Measurements from ENCODE around the gene ZKSCAN7. TPM values are rescaled to one million over a fixed set of nuclear protein-coding genes. Genes with fewer than 3 reads are reported as not detected.

Gene ZKSCAN7
- total and polyA plus RNA-seq, 2 of the 8 experiments (the other 6 are each of a cell fraction or from before 2014, with no cell fraction given): 5.5 to 8.5 TPM

- TF ChIP-seq CHD7 (IDR thresholded peaks at IDR 0.05; ENCODE audit: insufficient replicate concordance, low read length) (no peak), SIN3A (conservative IDR thresholded peaks at IDR 0.05 in 1 of 2, IDR thresholded peaks at IDR 0.05 in 1 of 2; ENCODE audit: low read depth in 1 of 2, low read length in 2 of 2) (peak in 1 of 2 experiments; percentile 62; a peak in 1 of 4 replicates), RBBP5 (IDR thresholded peaks at IDR 0.05; ENCODE audit: borderline replicate concordance, low read depth, low read length) (no peak), CHD2 (IDR thresholded peaks at IDR 0.05; ENCODE audit: low read length) (peak; percentile 97), YY1 (IDR thresholded peaks at IDR 0.05; ENCODE audit: low read depth, low read length) (peak; percentile 89), USF2 (IDR thresholded peaks at IDR 0.05; ENCODE audit: low read length) (no peak), CTBP2 (IDR thresholded peaks at IDR 0.05; ENCODE audit: borderline replicate concordance, insufficient read depth, insufficient read length, low read length) (peak; percentile 20)
Measured at GRCh38 chr3:44554626-44555592, at the start of gene ZKSCAN7 (continued).
